Stimulated activated CD8-positive, alpha-beta memory T cell treated with anti-CD3 and anti-CD28 coated beads, Interleukin-4, amount 100 ng/mL, for 24 hours (primary cell): Measurements from ENCODE around the gene THEMIS.
A peak's percentile ranks its signal among the peaks of the same experiment; 100 is the strongest.
"Not testable (repeated sequence)": the region's sequence is repeated elsewhere in the genome, so short reads cannot be mapped to it uniquely, and the experiment has no call there.

Experiments used
- DNase-seq: peaks from one replicate; pipeline ENCODE4 v3.0.0-alpha.2; 2020; ENCODE audit warnings: low read depth

Gene THEMIS

DNA sequence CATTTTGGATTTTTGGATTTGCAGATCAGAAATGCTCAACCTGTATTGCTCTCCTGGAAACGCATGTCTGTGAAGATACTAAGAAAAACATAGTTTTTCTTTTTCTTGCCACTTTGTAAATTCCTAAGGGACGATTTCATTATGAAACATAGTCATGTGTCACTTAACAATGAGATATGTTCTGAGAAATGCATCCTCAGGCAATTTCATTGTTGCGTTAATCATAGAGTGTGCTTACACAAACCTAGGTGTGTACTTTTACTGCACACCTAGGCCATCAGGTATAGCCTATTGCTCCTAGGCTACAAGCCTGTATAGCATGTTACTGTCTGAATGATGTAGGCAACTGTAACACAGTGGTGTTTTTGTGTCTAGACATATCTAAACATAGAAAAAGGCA lies 13.4 kb upstream of the THEMIS start:
- DNase-seq = no peak

GRCh38 chr6:127912914-127913313 lies 12.1 kb upstream of the THEMIS start:
- DNase-seq = no peak

- DNase-seq = no peak
Observed at GRCh38 chr6:127907960-127908640, 7.2 kb upstream of the THEMIS start.

DNA sequence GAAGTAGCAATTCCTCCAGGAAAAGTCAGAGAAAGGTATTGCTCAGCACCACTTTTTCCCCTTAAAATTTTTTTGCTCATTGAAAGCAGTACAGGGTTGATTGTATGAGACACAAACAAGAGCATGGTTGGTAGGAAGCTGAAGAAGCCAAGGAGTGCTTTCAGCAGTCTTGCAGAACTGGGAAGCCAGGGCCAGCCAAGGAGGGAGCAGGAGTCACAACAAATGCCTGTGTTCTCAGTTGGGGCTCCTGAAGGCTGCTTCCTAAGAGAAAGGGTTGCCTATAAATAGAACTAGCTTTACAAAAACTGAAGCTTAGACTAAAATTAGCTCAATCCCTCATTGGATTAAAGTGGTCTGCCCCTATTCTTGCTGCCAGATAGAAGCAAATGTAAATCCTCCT lies 3.3 kb upstream of the THEMIS start:
- no peak for DNase-seq

DNA sequence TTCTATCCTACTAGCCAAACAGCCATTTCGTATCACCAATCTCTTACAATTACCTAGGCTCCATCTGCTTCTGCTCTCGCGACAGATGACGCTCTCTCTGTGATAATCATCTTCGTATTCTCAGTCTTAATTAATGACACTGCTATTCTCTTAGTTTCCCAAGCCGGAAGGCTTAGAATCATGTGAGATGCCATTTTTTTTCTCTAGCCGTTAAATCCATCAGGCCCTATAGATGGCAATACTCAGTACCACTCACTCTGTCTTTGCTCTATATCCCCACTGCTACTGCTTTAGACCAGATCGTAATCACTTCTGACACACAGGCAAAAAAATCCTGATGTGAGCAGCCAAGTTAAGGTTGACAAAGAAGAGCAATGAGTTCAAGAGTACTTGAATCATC lies 2.1 kb upstream of the THEMIS start:
- no peak for DNase-seq

GRCh38 chr6:127897484-127897883 lies 3.4 kb downstream of the THEMIS start:
- no peak for DNase-seq

DNA sequence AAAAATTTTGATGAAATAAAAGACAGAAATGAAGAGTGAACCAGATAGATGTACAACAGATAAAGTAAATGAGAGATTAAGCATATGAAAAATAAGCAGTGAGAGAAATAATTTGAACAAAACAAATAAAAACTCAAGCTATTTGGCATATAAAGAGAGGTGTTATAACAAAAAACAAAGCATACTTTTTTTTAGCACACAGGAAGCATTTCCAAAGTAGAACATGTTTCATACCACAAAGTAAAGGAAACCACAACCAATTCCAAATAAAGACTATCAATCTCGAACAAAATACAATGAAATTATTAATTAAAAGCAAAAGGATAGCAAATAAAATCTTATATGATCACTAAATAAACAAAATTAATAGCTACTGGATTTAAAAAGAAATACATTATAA lies 6.8 kb downstream of the THEMIS start:
- no peak for DNase-seq

- DNase-seq = no peak
Observed at GRCh38 chr6:127893541-127893940, 7.3 kb downstream of the THEMIS start.

- DNase-seq = no peak
Observed at GRCh38 chr6:127891731-127892326, 9.0 kb downstream of the THEMIS start.

DNA sequence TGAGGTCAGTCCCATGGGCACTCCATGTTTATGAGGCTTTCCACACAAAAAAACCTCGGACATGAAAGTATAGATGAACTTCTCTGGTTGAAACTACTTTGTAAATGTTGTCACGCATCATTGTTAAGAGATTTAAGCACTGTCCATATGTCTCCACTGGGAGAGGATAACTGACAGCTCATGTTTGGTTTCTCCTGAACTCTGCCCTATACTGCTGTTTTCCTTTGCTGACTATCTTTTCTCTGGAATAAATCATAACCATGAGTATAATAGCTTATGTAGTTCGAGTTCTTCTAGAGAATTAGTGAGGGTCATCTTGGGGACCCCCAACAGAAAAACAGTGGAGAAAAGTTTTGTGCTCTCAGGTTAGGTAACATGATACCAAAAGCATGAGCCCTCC lies 14.3 kb downstream of the THEMIS start:
- no peak for DNase-seq

GRCh38 chr6:127884134-127884533 lies 16.7 kb downstream of the THEMIS start:
- DNase-seq = no peak

DNA sequence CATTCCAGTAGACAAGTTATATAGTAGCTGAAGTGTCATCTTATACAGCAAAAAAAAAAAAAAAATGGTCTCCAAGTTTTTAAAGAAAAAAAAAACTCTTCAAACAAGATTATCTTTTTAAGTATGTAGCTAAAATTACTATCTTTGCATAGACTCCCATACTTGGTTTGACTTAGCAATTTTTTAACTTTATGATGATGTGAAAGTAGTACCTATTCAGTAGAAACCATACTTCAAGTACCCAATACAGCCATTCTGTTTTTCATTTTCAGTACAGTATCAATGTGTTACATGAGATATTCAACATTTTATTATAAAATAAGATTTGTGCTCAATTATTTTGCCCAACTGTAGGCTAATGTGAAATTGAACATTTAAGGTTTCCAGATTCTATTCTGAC lies 18.9 kb downstream of the THEMIS start:
- not testable (repeated sequence) for DNase-seq

DNA sequence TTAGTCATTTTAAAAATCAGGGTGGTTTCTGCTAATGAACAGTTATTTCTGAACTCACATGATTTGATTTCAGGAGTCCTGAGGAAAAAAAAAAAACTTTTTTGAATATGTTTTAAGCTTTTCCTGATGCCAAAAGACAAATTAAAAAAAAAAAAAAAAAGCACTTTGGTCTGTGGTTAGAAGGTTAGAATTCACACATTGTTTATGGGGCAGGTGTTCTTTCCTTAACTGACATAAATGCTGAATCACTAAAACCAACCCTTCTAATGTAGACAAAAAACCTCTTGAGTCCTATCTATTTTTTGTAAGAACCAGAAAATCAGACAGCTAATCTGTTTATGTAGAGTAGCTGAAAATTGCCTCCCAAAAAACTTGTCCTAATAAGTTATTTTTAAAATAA lies 20.4 kb downstream of the THEMIS start:
- DNase-seq = no peak

GRCh38 chr6:127879685-127880084 lies 21.2 kb downstream of the THEMIS start:
- peak; percentile 38 for DNase-seq

GRCh38 chr6:127878115-127878514 lies 22.7 kb downstream of the THEMIS start:
- no peak for DNase-seq

GRCh38 chr6:127877231-127877630 lies 23.6 kb downstream of the THEMIS start:
- no peak for DNase-seq

DNA sequence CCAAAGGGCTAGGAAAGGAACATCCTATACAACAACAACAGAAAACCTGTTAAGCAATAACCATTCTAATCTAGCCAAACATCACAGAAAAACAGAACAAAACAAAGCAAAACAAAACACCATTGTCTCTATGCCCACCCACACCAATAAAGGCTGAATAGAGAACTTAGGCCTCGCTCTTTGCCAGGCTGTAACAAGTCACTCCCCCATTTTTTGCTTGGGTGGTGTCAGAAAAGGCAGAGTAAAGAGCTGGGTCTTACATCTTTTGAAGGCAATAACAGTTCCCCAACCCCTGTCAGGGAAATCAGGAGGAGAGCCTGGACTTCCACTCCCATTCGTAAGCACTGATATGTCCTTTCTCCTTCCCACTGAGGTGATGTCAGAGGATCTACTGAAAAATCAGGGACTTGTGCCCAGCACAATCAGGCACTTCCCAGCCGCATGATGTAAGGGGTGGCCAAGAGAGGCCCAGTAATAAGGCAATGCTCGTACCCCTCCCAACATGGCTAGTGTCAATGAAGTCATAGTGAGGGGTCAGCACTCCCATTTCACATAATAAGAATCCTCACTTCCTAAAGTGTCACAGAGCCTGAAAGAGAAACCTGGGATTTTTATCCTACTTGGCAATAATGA lies 31.0 kb downstream of the THEMIS start:
- DNase-seq = no peak

DNA sequence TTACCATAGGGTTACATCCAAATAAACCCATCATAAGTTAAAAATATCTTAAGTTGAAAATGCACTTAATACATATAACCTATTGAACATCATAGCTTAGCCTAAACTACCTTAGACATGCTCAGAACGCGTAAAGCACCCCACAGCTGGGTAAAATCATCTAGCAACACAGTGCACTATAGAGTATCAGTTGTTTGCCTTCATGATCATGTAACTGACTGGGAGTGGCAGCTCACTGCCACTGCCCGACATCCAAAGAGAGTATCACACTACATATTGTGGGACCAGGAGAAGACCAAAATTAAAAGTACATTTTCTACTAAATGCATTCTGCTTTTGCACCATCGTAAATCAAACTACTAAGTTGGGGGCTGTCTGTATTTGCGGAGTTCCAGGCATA lies 31.7 kb downstream of the THEMIS start:
- no peak for DNase-seq

GRCh38 chr6:127868338-127868737 lies 32.5 kb downstream of the THEMIS start:
- DNase-seq = no peak

GRCh38 chr6:127866766-127867165 lies 34.1 kb downstream of the THEMIS start:
- no peak for DNase-seq

GRCh38 chr6:127865108-127865507 lies 35.8 kb downstream of the THEMIS start:
- no peak for DNase-seq

GRCh38 chr6:127864701-127865100 lies 36.2 kb downstream of the THEMIS start:
- DNase-seq = no peak

GRCh38 chr6:127860723-127861122 lies 40.1 kb downstream of the THEMIS start:
- DNase-seq = no peak

GRCh38 chr6:127859956-127860355 lies 40.9 kb downstream of the THEMIS start:
- DNase-seq = no peak
